DOHH2 (cell line): ENCODE data around the gene HLCS.
"Not testable (repeated sequence)": the region's sequence is repeated elsewhere in the genome, so short reads cannot be mapped to it uniquely, and the experiment has no call there.

Experiments used
- EZH2phosphoT487 ChIP-seq: fragments of 200-600 bp; sonication (generic); IDR thresholded peaks from 2 replicates; pipeline ENCODE4 v1.6.1; 2017; ENCODE audit warnings: borderline replicate concordance, mild to moderate bottlenecking, antibody characterized with exemption, low read length, moderate library complexity, mixed read lengths
- TF ChIP-seq, protein P1 (sequence below): fragments of 200-600 bp; sonication (generic); IDR thresholded peaks from one replicate; pipeline ENCODE4 v1.5.1; 2014; ENCODE audit warnings: antibody characterized with exemption, mild to moderate bottlenecking, low read depth, low read length; ENCODE audit not compliant: poor library complexity, severe bottlenecking

- TF ChIP-seq, protein P1, sequence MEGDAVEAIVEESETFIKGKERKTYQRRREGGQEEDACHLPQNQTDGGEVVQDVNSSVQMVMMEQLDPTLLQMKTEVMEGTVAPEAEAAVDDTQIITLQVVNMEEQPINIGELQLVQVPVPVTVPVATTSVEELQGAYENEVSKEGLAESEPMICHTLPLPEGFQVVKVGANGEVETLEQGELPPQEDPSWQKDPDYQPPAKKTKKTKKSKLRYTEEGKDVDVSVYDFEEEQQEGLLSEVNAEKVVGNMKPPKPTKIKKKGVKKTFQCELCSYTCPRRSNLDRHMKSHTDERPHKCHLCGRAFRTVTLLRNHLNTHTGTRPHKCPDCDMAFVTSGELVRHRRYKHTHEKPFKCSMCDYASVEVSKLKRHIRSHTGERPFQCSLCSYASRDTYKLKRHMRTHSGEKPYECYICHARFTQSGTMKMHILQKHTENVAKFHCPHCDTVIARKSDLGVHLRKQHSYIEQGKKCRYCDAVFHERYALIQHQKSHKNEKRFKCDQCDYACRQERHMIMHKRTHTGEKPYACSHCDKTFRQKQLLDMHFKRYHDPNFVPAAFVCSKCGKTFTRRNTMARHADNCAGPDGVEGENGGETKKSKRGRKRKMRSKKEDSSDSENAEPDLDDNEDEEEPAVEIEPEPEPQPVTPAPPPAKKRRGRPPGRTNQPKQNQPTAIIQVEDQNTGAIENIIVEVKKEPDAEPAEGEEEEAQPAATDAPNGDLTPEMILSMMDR, result not testable (repeated sequence)
- not testable (repeated sequence) for TF ChIP-seq EZH2phosphoT487
Measured at GRCh38 chr21:37002851-37003250, 36.4 kb upstream of the HLCS start.
